Measurements from ENCODE around the gene ARID3C. TPM values are rescaled to one million over a fixed set of nuclear protein-coding genes. Genes with fewer than 3 reads are reported as not detected.

ARID3C gene
- total and polyA plus RNA-seq, 9 donors, result 0.07 to 0.15 (median 0.12) TPM; not detected in 4

- H3K27ac ChIP-seq (ENCODE audit: low read length), result no peak overlapping the region
- H3K4me3 ChIP-seq (ENCODE audit: low read length), result no peak overlapping the region
- WGBS (ENCODE audit: insufficient coverage), result no CpG with 5 or more reads among the region's 5 CpGs
- peaks cover 10% of the 10 kb centered on the region for H3K4me1 ChIP-seq (ENCODE audit: control insufficient read depth, insufficient read depth, low read length)
- H3K36me3 ChIP-seq (ENCODE audit: control insufficient read depth, insufficient read depth, low read length), result no peaks in the 10 kb centered on the region
- DNase-seq, result no peak
- peaks cover 65% of the 10 kb centered on the region for H3K27me3 ChIP-seq (ENCODE audit: control insufficient read depth, insufficient read depth, low read length)
- no peaks in the 10 kb centered on the region for H3K9me3 ChIP-seq (replicated peaks; ENCODE audit: control insufficient read depth, low read depth, low read length)
These were observed 584 bp upstream of the ARID3C start for GRCh38 chr9:34629491-34629808.

DNA sequence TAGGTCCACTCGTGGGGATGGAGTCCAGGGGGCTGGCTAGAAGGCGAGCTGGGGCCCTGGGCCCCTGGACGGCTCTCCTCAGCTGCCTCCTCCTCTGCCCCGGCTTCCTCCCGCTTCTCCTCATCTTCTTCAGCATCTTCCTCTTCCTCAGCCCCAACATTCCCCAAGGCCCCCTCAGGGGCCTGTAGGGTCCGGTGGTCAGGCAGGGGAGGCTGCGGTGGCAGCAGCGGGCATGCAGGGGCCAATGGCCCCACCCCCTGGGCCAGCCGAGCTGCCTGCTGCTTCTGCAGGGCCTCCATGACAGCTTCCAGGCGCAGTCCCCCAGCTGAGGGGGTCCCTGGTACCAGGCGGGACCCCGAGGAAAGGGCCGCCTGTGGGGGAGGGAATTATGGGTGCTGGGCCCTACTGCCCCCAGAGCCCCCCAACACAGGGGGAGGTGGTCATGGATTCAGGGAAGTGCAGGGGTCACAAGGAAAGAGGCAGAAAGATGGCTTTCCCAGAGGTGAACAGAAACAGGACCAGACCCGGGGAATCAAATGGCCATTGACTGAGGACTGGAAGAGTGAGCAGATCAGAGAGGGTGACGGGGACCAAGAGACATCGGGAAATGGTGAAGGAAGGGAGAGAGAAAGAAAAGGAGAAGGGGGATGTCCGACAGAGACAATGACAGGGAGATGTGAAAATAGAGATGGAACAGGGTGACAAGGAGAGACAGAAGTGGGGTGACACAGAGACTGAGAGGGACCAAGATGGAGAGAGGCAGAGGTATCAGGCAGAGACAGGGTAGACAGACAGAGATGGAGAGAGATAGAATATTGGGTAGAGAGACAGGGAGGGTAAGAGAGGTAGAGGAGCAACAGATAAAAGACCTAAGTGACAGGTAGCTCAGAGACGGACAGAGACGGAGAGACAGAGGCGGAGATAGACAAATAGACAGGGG, 880 bp downstream of the ARID3C start:
- H3K4me3 ChIP-seq (ENCODE audit: low read length), result no peak overlapping the region
- DNase-seq, result no peak
- no peaks in the 10 kb centered on the region for H3K9me3 ChIP-seq (replicated peaks; ENCODE audit: control insufficient read depth, low read depth, low read length)
- no peak overlapping the region for H3K27ac ChIP-seq (ENCODE audit: low read length)
- H3K36me3 ChIP-seq (ENCODE audit: control insufficient read depth, insufficient read depth, low read length), result no peaks in the 10 kb centered on the region
- H3K4me1 ChIP-seq (ENCODE audit: control insufficient read depth, insufficient read depth, low read length), result peaks cover 13% of the 10 kb centered on the region
- WGBS (ENCODE audit: insufficient coverage), result 17% methylated on average over 16 of the region's 20 CpGs
- H3K27me3 ChIP-seq (ENCODE audit: control insufficient read depth, insufficient read depth, low read length), result peaks cover 79% of the 10 kb centered on the region

DNA sequence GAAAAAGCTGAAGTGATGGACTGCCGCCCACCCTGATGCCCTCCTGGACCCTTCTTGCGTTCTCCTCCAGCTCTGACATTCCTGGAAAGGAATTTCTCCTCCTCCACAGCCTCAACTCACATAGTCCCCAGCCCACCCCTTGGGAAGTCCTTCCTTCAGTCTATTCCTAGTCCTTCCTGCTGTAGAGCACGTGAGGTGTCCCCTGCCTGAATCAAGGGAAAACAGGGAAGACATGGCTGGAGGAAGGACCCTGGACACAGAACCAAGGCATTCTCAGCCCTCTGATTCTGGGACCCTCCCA, 3.7 kb downstream of the ARID3C start:
- Histone ChIP-seq H3K4me1 (ENCODE audit: control insufficient read depth, insufficient read depth, low read length) (peaks cover 19% of the 10 kb centered on the region), H3K27ac (ENCODE audit: low read length) (no peak overlapping the region), H3K4me3 (ENCODE audit: low read length) (no peak overlapping the region), H3K9me3 (replicated peaks; ENCODE audit: control insufficient read depth, low read depth, low read length) (peaks cover 4% of the 10 kb centered on the region), H3K27me3 (ENCODE audit: control insufficient read depth, insufficient read depth, low read length) (peaks cover 89% of the 10 kb centered on the region), H3K36me3 (ENCODE audit: control insufficient read depth, insufficient read depth, low read length) (no peaks in the 10 kb centered on the region)
- DNase-seq, result no peak
- 33% methylated on average over 2 of the region's 3 CpGs for WGBS (ENCODE audit: insufficient coverage)

DNA sequence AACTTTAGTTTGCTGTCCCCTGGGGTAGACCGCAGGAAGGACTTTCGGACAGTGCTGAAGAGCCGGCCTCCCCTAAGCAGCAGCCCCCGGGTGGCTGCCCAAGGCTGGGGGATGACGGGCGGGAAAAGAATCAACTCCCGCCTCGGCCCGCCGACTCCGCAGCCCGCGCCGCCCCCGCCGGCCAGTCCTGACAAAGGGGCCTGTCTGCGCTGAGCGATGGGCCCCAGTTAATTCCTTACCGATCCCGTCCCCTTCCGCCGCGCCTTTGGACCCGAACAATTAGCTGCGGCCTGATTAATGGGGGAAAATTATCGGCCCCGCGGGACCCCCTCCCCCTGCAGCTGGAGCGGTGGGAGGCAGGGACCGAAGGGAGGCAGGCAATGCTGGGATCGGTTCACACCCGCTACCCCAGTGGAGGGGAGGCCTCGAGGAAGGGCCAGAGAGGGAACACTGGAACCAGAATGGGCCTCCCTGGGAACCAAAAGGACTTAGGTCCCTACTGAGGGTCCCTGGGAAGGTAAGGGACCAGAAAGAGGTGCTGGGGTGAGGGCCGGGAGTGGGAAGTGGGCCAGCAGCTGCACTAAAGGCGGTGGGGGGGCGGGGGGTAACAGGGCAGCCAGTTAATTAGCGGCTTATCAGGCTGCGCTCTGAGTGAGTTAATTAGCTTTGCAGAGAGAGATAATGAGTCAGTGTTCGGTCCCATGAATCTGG, 4.2 kb downstream of the ARID3C start:
- Histone ChIP-seq H3K27me3 (ENCODE audit: control insufficient read depth, insufficient read depth, low read length) (peaks cover 83% of the 10 kb centered on the region), H3K36me3 (ENCODE audit: control insufficient read depth, insufficient read depth, low read length) (no peaks in the 10 kb centered on the region), H3K4me3 (ENCODE audit: low read length) (no peak overlapping the region), H3K9me3 (replicated peaks; ENCODE audit: control insufficient read depth, low read depth, low read length) (peaks cover 4% of the 10 kb centered on the region), H3K27ac (ENCODE audit: low read length) (no peak overlapping the region), H3K4me1 (ENCODE audit: control insufficient read depth, insufficient read depth, low read length) (peaks cover 23% of the 10 kb centered on the region)
- DNase-seq, result no peak
- WGBS (ENCODE audit: insufficient coverage), result 4% methylated on average over 32 of the region's 39 CpGs

DNA sequence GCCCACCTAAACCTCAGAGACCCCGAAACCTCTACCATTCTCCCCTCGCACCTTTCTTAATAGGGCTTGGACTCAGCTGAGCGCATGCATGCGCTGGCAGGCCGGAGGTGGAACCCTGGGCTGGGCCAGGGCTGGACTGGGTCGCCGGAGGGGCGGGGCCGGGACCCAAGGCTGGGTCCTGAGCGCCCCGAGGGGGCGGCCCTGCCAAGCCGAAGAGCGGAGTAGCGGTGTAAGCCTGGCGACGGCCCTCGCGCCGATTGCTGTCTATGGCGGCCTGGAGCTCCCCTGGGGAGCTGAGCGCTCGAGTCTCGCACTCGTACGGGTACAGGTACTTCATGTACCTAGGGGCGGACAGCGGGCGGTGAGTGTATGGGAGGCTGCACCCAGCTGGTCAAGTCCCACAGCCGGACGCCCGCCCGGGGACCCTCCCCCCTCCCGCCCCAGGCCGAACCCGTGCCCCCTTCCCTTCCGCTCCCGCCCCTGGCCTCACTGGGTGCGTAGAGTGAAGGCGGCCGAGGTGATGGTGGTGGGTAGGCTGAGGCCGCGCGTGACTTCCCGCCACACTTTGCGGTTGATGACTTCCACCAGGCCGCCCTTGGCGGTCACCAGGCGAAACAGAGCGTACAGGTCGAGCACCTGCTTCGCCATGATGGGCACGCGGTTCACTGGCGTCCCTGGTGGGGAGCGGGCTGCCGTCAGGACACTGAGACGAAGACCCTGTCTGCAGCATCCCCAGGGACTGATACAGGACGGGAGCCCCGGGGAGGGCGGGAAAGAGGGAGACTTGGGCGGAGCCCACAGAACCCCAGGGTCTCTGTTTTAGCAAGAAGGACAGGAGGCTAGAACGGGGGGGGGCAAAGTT, 5.3 kb downstream of the ARID3C start:
- WGBS (ENCODE audit: insufficient coverage), result 4% methylated on average over 46 of the region's 63 CpGs
- H3K4me1 ChIP-seq (ENCODE audit: control insufficient read depth, insufficient read depth, low read length), result peaks cover 22% of the 10 kb centered on the region
- peaks cover 3% of the 10 kb centered on the region for H3K36me3 ChIP-seq (ENCODE audit: control insufficient read depth, insufficient read depth, low read length)
- DNase-seq, result no peak
- peaks cover 4% of the 10 kb centered on the region for H3K9me3 ChIP-seq (replicated peaks; ENCODE audit: control insufficient read depth, low read depth, low read length)
- H3K27ac ChIP-seq (ENCODE audit: low read length), result no peak overlapping the region
- H3K27me3 ChIP-seq (ENCODE audit: control insufficient read depth, insufficient read depth, low read length), result peaks cover 75% of the 10 kb centered on the region
- no peak overlapping the region for H3K4me3 ChIP-seq (ENCODE audit: low read length)

GRCh38 chr9:34620061-34620994, 8.5 kb downstream of the ARID3C start, which contains the start of gene DCTN3:
DCTN3 (minus strand) TSS chr9:34620495; CDS start chr9:34620464, 31 bp downstream.
- Histone ChIP-seq H3K36me3 (ENCODE audit: control insufficient read depth, insufficient read depth, low read length) (peaks cover 32% of the 10 kb centered on the region), H3K4me1 (ENCODE audit: control insufficient read depth, insufficient read depth, low read length) (peaks cover 22% of the 10 kb centered on the region), H3K9me3 (replicated peaks; ENCODE audit: control insufficient read depth, low read depth, low read length) (peaks cover 4% of the 10 kb centered on the region), H3K4me3 (ENCODE audit: low read length) (peak within 1 kb of the TSS; percentile 95), H3K27me3 (ENCODE audit: control insufficient read depth, insufficient read depth, low read length) (peaks cover 44% of the 10 kb centered on the region), H3K27ac (ENCODE audit: low read length) (peak within 1 kb of the TSS; percentile 20)
- 3% methylated on average over 41 of the region's 43 CpGs for WGBS (ENCODE audit: insufficient coverage)
- DNase-seq, result peak; percentile 98

GRCh38 chr9:34615132-34615531, 13.7 kb downstream of the ARID3C start:
- Histone ChIP-seq H3K4me1 (ENCODE audit: control insufficient read depth, insufficient read depth, low read length) (peaks cover 31% of the 10 kb centered on the region), H3K27ac (ENCODE audit: low read length) (no peak overlapping the region), H3K9me3 (replicated peaks; ENCODE audit: control insufficient read depth, low read depth, low read length) (no peaks in the 10 kb centered on the region), H3K27me3 (ENCODE audit: control insufficient read depth, insufficient read depth, low read length) (no peaks in the 10 kb centered on the region), H3K36me3 (ENCODE audit: control insufficient read depth, insufficient read depth, low read length) (peaks cover 45% of the 10 kb centered on the region), H3K4me3 (ENCODE audit: low read length) (no peak overlapping the region)
- no peak for DNase-seq
- WGBS (ENCODE audit: insufficient coverage), result 20% methylated on average over 1 of the region's 2 CpGs

GRCh38 chr9:34612788-34613390, 16.0 kb downstream of the ARID3C start:
- WGBS (ENCODE audit: insufficient coverage), result 1% methylated on average over 13 of the region's 15 CpGs
- peaks cover 37% of the 10 kb centered on the region for H3K36me3 ChIP-seq (ENCODE audit: control insufficient read depth, insufficient read depth, low read length)
- peak overlapping the region; percentile 84 for H3K27ac ChIP-seq (ENCODE audit: low read length)
- H3K27me3 ChIP-seq (ENCODE audit: control insufficient read depth, insufficient read depth, low read length), result no peaks in the 10 kb centered on the region
- peaks cover 23% of the 10 kb centered on the region for H3K4me1 ChIP-seq (ENCODE audit: control insufficient read depth, insufficient read depth, low read length)
- peak overlapping the region; percentile 79 for H3K4me3 ChIP-seq (ENCODE audit: low read length)
- no peaks in the 10 kb centered on the region for H3K9me3 ChIP-seq (replicated peaks; ENCODE audit: control insufficient read depth, low read depth, low read length)
- peak; percentile 89 for DNase-seq
